ENCODE results near the gene TBL2. TPM values are rescaled to one million over a fixed set of nuclear protein-coding genes. Genes with fewer than 3 reads are reported as not detected.
"Not testable (repeated sequence)": the region's sequence is repeated elsewhere in the genome, so short reads cannot be mapped to it uniquely, and the experiment has no call there.

TBL2 gene
- total RNA-seq, 4 donors from 2014 or later = 14.4 to 32.9 (median 22.0) TPM

- intact Hi-C loops (cut with DNase I; ENCODE audit: low total_unique reads) = loop anchor here (5.0 kb wide), 2 partner anchors 68 to 563 kb away; partner anchors contain the start of genes BUD23 and DNAJC30
- H3K27me3 ChIP-seq = no peaks in the 10 kb centered on the region
- DNase-seq = no peak
- H3K4me3 ChIP-seq = no peak overlapping the region
- H3K4me1 ChIP-seq = peaks cover 32 to 43% of the 10 kb centered on the region in 2 donors
- TF ChIP-seq, protein P1, sequence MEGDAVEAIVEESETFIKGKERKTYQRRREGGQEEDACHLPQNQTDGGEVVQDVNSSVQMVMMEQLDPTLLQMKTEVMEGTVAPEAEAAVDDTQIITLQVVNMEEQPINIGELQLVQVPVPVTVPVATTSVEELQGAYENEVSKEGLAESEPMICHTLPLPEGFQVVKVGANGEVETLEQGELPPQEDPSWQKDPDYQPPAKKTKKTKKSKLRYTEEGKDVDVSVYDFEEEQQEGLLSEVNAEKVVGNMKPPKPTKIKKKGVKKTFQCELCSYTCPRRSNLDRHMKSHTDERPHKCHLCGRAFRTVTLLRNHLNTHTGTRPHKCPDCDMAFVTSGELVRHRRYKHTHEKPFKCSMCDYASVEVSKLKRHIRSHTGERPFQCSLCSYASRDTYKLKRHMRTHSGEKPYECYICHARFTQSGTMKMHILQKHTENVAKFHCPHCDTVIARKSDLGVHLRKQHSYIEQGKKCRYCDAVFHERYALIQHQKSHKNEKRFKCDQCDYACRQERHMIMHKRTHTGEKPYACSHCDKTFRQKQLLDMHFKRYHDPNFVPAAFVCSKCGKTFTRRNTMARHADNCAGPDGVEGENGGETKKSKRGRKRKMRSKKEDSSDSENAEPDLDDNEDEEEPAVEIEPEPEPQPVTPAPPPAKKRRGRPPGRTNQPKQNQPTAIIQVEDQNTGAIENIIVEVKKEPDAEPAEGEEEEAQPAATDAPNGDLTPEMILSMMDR (IDR thresholded peaks at IDR 0.05 in 4 of 5, conservative IDR thresholded peaks at IDR 0.05 in 1 of 5) = no peak
- TF ChIP-seq POLR2A (IDR thresholded peaks at IDR 0.05) = no peak
- in situ Hi-C loops (cut with MboI; ENCODE audit: low sequenced_read_pairs in 4 of 4) = loop anchor here in 3 of 4 donors (10.0 to 25.0 kb wide), 3 partner anchors 51 to 248 kb away; partner anchors contain the start of genes STX1A (in 1 of the 3), TMEM270 (in 1 of the 3) and VPS37D (in 1 of the 3)
- no peaks in the 10 kb centered on the region for H3K36me3 ChIP-seq
- ATAC-seq = no peak
- no peaks in the 10 kb centered on the region for H3K9me3 ChIP-seq
- peak overlapping the region; percentile 75 to 87 (median 84) for H3K27ac ChIP-seq
Observed at GRCh38 chr7:73613954-73614735, 35.8 kb upstream of the TBL2 start.

- in situ Hi-C loops (cut with MboI; ENCODE audit: low sequenced_read_pairs in 4 of 4) (loop anchor here in 3 of 4 donors (10.0 to 25.0 kb wide), 3 partner anchors 52 to 250 kb away; partner anchors contain the start of genes STX1A (in 1 of the 3), TMEM270 (in 1 of the 3) and VPS37D (in 1 of the 3)), intact Hi-C loops (cut with DNase I; ENCODE audit: low total_unique reads) (loop anchor here (5.0 kb wide), 2 partner anchors 70 to 565 kb away; partner anchors contain the start of genes BUD23 and DNAJC30)
- no peaks in the 10 kb centered on the region for H3K9me3 ChIP-seq
- peaks cover 32 to 43% of the 10 kb centered on the region in 2 donors for H3K4me1 ChIP-seq
- peak; percentile 68 to 73 for ATAC-seq
- no peaks in the 10 kb centered on the region for H3K27me3 ChIP-seq
- H3K4me3 ChIP-seq = no peak overlapping the region
- peak overlapping the region; percentile 75 to 87 (median 84) for H3K27ac ChIP-seq
- no peaks in the 10 kb centered on the region for H3K36me3 ChIP-seq
- no peak for TF ChIP-seq POLR2A (IDR thresholded peaks at IDR 0.05)
- TF ChIP-seq, protein P1 (IDR thresholded peaks at IDR 0.05 in 4 of 5, conservative IDR thresholded peaks at IDR 0.05 in 1 of 5) = peak in 3 of 5 experiments; percentile 19 to 29 (median 28)
- peak; percentile 75 to 82 for DNase-seq
Observed at GRCh38 chr7:73612598-73613269, 34.4 kb upstream of the TBL2 start.

DNA sequence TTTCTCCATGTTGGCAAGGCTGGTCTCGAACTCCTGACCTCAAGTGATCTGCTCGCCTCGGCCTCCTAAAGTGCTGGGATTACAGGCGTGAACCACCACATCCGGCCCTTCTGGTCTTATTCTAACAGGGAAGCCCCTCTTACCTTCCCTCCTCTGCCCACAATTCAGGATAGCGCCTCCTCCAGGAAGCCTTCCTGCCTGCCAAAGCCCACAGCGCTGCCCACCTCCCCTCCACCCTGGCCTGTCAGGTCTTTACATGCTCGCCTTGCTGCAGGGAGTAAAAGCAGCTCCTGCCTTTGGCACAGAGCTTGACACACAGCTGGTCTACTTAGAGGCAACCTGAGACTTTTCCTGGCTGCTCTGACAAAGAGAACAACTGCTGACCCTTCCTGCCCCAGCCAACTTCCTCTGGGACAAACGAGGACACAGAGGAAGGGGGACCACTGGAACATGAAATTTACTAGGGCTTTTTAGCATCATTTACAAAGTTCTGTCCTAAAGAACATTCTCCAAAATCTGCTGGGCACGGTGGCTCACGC, 32.7 kb upstream of the TBL2 start:
- H3K27ac ChIP-seq = peak overlapping the region; percentile 75 to 87 (median 84)
- H3K36me3 ChIP-seq = no peaks in the 10 kb centered on the region
- intact Hi-C loops (cut with DNase I; ENCODE audit: low total_unique reads) = loop anchor here (5.0 kb wide), 2 partner anchors 71 to 566 kb away; partner anchors contain the start of genes BUD23 and DNAJC30
- H3K27me3 ChIP-seq = no peaks in the 10 kb centered on the region
- H3K9me3 ChIP-seq = no peaks in the 10 kb centered on the region
- in situ Hi-C loops (cut with MboI; ENCODE audit: low sequenced_read_pairs in 4 of 4) = loop anchor here in 3 of 4 donors (10.0 to 25.0 kb wide), 3 partner anchors 54 to 251 kb away; partner anchors contain the start of genes STX1A (in 1 of the 3), TMEM270 (in 1 of the 3) and VPS37D (in 1 of the 3)
- ATAC-seq = peak; percentile 84
- H3K4me1 ChIP-seq = peaks cover 32 to 43% of the 10 kb centered on the region in 2 donors
- no peak overlapping the region for H3K4me3 ChIP-seq
- peak; percentile 75 to 88 for DNase-seq
- TF ChIP-seq, protein P1 (IDR thresholded peaks at IDR 0.05 in 4 of 5, conservative IDR thresholded peaks at IDR 0.05 in 1 of 5) = no peak
- no peak for TF ChIP-seq POLR2A (IDR thresholded peaks at IDR 0.05)

DNA sequence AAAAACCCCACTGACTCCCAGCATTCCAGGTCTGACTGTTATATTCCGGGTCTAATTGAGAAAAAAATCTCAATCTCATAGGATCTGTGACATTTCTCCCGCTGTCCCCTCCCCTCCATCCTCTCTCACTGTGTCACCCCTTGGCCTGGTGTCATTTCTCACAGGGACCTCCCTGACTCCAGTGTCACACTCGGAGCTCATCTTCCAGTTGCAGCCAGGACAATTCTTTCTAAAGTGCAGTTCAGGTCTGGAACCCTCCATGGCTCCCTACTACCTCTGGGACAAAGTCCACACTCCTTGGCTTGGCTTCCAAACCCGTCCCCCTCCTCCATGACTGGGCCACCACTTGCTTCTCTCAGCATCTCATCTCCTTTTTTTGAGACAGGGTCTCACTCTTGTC, 31.7 kb upstream of the TBL2 start:
- DNase-seq = no peak
- Histone ChIP-seq H3K27me3 (no peaks in the 10 kb centered on the region), H3K27ac (peak overlapping the region in 1 of 4 donors; percentile 87), H3K36me3 (no peaks in the 10 kb centered on the region), H3K4me3 (no peak overlapping the region), H3K4me1 (peaks cover 32 to 43% of the 10 kb centered on the region in 2 donors), H3K9me3 (no peaks in the 10 kb centered on the region)
- intact Hi-C loops (cut with DNase I; ENCODE audit: low total_unique reads) = loop anchor here (5.0 kb wide), 2 partner anchors 72 to 567 kb away; partner anchors contain the start of genes BUD23 and DNAJC30
- TF ChIP-seq, protein P1 (IDR thresholded peaks at IDR 0.05 in 4 of 5, conservative IDR thresholded peaks at IDR 0.05 in 1 of 5) = no peak
- TF ChIP-seq POLR2A (IDR thresholded peaks at IDR 0.05) = no peak
- in situ Hi-C loops (cut with MboI; ENCODE audit: low sequenced_read_pairs in 4 of 4) = loop anchor here in 3 of 4 donors (10.0 to 25.0 kb wide), 3 partner anchors 55 to 252 kb away; partner anchors contain the start of genes STX1A (in 1 of the 3), TMEM270 (in 1 of the 3) and VPS37D (in 1 of the 3)
- ATAC-seq = no peak

- H3K4me1 ChIP-seq = peaks cover 19 to 25% of the 10 kb centered on the region in 2 donors
- not testable (repeated sequence) for DNase-seq, H3K27ac ChIP-seq, ATAC-seq, H3K4me3 ChIP-seq, H3K9me3 ChIP-seq, H3K27me3 ChIP-seq, H3K36me3 ChIP-seq
- in situ Hi-C loops (cut with MboI; ENCODE audit: low sequenced_read_pairs in 4 of 4) = loop anchor here (5.0 to 25.0 kb wide), 6 partner anchors 55 to 255 kb away; partner anchors contain the start of genes VPS37D (in 2 of the 4) and TMEM270 (in 1 of the 4)
- intact Hi-C loops (cut with DNase I; ENCODE audit: low total_unique reads) = loop anchor here (1.0 kb wide), 2 partner anchors 60 to 118 kb away; partner anchors contain the start of gene VPS37D
Observed at GRCh38 chr7:73607692-73607983, 29.3 kb upstream of the TBL2 start.
